GM12873 (cell line): ENCODE results near the gene RIGI.

ENCODE experiments used
- CTCF ChIP-seq: IDR thresholded peaks from 2 replicates; pipeline ENCODE4 v1.5.1; 2012; ENCODE audit warnings: low read depth, mild to moderate bottlenecking, moderate library complexity, low read length, control low read depth; ENCODE audit not compliant: insufficient read depth; ENCODE audit errors: missing control alignments

The RIGI gene

GRCh38 chr9:32524892-32525708 lies 896 bp downstream of the RIGI start:
- TF ChIP-seq CTCF = no peak

- no peak for TF ChIP-seq CTCF
Measured at GRCh38 chr9:32523910-32524309, 2.1 kb downstream of the RIGI start.

GRCh38 chr9:32518276-32518675 lies 7.7 kb downstream of the RIGI start:
- no peak for TF ChIP-seq CTCF

- TF ChIP-seq CTCF = no peak
Measured at GRCh38 chr9:32516241-32516640, 9.8 kb downstream of the RIGI start.

- no peak for TF ChIP-seq CTCF
Measured at GRCh38 chr9:32508728-32509127, 17.3 kb downstream of the RIGI start.

- no peak for TF ChIP-seq CTCF
Measured at GRCh38 chr9:32503008-32503407, 23.0 kb downstream of the RIGI start.

- no peak for TF ChIP-seq CTCF
Measured at GRCh38 chr9:32502464-32502863, 23.5 kb downstream of the RIGI start.

GRCh38 chr9:32501868-32502267 lies 24.1 kb downstream of the RIGI start:
- TF ChIP-seq CTCF = no peak
